Measurements from ENCODE around the gene BMF. TPM values are rescaled to one million over a fixed set of nuclear protein-coding genes. Genes with fewer than 3 reads are reported as not detected.
"Not testable (repeated sequence)": the region's sequence is repeated elsewhere in the genome, so short reads cannot be mapped to it uniquely, and the experiment has no call there.

Gene BMF
- total RNA-seq, 2 experiments from 2014 or later: 20.6 to 24.6 TPM

DNA sequence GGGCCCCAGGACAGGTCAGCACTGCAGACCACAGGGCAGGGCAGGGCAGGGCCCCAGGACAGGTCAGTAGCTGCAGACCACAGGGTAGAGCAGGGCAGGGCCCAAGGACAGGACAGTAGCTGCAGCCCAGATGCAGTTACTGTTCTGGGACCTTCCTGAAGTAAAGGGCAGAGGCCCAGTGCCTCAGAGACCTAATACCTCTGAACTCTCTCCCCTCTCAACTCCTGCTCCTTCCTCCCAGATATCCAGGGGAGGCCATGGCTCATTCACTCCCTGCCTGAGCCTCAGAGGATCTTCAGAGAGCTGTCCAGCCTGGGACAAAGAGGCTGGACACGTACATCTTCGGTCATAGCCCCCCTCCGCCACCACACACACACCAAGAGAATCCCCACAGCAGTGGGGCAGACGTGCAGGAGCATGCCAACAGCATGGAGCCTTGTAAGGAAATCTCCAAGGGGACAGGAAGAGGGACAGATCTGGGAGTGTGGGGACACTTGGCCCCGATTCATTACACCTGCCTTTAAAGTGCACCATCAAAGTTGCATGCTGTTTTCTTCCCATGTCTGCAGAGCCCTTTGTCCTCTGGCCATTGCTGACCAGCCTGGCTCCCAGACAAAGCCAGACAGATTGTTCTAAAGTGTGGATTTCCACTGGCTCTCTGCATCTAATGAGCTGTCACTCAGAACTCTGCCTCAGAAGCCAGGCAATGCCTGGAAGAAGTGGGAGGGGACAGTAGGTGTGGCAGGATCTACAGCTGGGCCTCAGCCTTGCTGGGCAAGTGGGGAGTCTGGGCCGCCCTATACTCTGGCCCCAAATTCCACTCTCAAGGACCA is 28.0 kb upstream of the BMF start:
- POLR2A ChIA-PET: no interaction called here

GRCh38 chr15:40135846-40136450 is 27.3 kb upstream of the BMF start:
- H3K36me3 Mint-ChIP-seq; H3K4me3 Mint-ChIP-seq; POLR2A ChIA-PET; H3K4me1 Mint-ChIP-seq; DNase-seq; H3K27me3 Mint-ChIP-seq; ATAC-seq (ENCODE audit: low read depth); H3K9me3 Mint-ChIP-seq; H3K27ac Mint-ChIP-seq: not testable (repeated sequence)

More for the DNA sequence above, 28.0 kb upstream of the BMF start:
- no peaks in the 10 kb centered on the region for H3K36me3 Mint-ChIP-seq
- no peaks in the 10 kb centered on the region for H3K9me3 Mint-ChIP-seq
- DNase-seq (no peak), ATAC-seq (ENCODE audit: low read depth) (no peak)
- H3K27me3 Mint-ChIP-seq: peaks cover 1% of the 10 kb centered on the region
- no peaks in the 10 kb centered on the region for H3K4me1 Mint-ChIP-seq
- no peak overlapping the region for H3K4me3 Mint-ChIP-seq
- H3K27ac Mint-ChIP-seq: no peak overlapping the region

DNA sequence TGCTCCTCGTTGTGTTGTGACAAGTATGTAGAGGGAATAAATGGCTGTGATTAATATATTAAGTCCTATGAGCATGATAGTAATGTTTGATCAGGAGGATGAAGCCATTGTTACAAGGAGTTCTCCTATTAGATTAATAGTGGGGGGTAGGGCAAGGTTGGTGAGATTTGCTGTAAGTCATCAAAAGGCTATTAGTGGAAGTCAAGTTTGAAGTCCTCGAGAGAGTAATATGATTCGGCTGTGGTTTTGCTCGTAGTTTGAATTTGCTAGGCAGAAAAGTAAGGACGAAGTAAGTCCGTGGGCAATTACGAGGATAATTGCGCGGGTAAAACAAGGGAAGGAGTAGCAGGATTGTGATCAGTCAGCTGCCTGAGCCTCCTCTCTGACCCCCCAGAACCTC is 26.2 kb upstream of the BMF start:
- ATAC-seq (ENCODE audit: low read depth) (no peak), DNase-seq (no peak)
- no peaks in the 10 kb centered on the region for H3K27me3 Mint-ChIP-seq
- POLR2A ChIA-PET: no interaction called here
- no peaks in the 10 kb centered on the region for H3K36me3 Mint-ChIP-seq
- no peaks in the 10 kb centered on the region for H3K9me3 Mint-ChIP-seq
- H3K27ac Mint-ChIP-seq: no peak overlapping the region
- H3K4me3 Mint-ChIP-seq: no peak overlapping the region
- no peaks in the 10 kb centered on the region for H3K4me1 Mint-ChIP-seq

- Mint-ChIP-seq H3K27ac (no peak overlapping the region), H3K9me3 (no peaks in the 10 kb centered on the region), H3K4me3 (no peak overlapping the region), H3K27me3 (peaks cover 3% of the 10 kb centered on the region), H3K4me1 (no peaks in the 10 kb centered on the region), H3K36me3 (no peaks in the 10 kb centered on the region)
- POLR2A ChIA-PET: no interaction called here
- no peak for ATAC-seq (ENCODE audit: low read depth)
- no peak for DNase-seq
Measured at GRCh38 chr15:40133544-40133943, 24.9 kb upstream of the BMF start.

DNA sequence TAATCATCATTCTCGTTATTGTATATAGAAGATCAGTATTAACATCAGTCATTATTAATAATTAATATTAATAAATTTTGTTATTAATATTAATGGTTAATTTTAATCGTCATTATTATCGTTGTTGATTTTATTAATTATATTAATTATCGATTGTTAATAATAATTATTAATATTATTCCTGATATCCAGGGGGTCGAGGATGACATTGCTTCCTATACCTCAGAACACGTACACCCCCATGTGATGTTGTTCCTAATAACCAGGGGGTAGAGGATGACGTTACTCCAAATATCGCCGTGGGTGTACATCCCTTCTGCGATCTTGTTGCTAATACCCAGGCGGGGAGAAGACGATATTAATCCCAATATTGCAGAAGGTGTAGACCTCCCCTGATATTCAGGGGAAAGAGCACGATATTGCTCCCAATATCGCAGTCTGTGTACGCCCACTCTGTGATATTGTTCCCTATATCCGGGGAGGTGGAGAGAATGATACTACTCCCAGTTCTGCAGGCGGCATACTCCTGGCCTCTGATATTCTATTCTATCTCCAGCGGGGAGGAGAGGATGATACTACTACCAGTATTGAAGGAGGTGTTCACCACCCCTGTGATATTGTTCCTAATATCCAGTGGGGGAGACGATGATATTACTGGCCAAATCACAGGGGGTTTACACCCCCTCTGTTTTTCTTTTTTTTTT is 22.3 kb upstream of the BMF start:
- DNase-seq: no peak
- no peak overlapping the region for H3K27ac Mint-ChIP-seq

DNA sequence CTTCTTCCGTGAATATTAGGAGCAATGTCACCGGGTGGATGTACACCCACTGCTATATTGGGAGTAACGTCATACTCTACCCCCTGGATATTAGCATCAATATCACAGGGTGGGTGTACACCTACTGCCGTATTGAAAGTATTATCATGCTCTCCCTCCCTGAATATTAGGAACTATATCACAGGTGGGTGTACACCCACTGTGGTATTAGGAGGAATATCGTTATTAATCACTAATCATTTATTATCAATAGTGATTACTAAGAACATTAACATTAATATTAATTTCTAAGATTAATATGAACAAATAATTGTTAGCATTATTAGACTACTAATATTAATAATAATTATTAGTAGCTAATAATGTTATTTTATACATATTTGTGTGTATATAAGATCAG is 21.4 kb upstream of the BMF start:
- ATAC-seq (ENCODE audit: low read depth) (no peak), DNase-seq (no peak)
- Mint-ChIP-seq H3K4me1 (no peaks in the 10 kb centered on the region), H3K4me3 (no peak overlapping the region), H3K36me3 (no peaks in the 10 kb centered on the region), H3K27me3 (peaks cover 3% of the 10 kb centered on the region), H3K27ac (no peak overlapping the region), H3K9me3 (no peaks in the 10 kb centered on the region)
- POLR2A ChIA-PET: no interaction called here

More for the DNA sequence above, 22.3 kb upstream of the BMF start:
- no peak for ATAC-seq (ENCODE audit: low read depth)
- H3K9me3 Mint-ChIP-seq: no peaks in the 10 kb centered on the region
- no peaks in the 10 kb centered on the region for H3K36me3 Mint-ChIP-seq
- peaks cover 3% of the 10 kb centered on the region for H3K27me3 Mint-ChIP-seq
- H3K4me1 Mint-ChIP-seq: no peaks in the 10 kb centered on the region
- no peak overlapping the region for H3K4me3 Mint-ChIP-seq
- POLR2A ChIA-PET: no interaction called here

- no peaks in the 10 kb centered on the region for H3K4me1 Mint-ChIP-seq
- DNase-seq: no peak
- H3K27ac Mint-ChIP-seq: no peak overlapping the region
- H3K36me3 Mint-ChIP-seq: no peaks in the 10 kb centered on the region
- peak; percentile 48 for ATAC-seq (ENCODE audit: low read depth)
- no peaks in the 10 kb centered on the region for H3K9me3 Mint-ChIP-seq
- H3K4me3 Mint-ChIP-seq: no peak overlapping the region
- POLR2A ChIA-PET: interaction anchor here (1.2 kb wide), 1 partner anchor 29 kb away, joined by 3 read pairs; no protein-coding TSS in a partner anchor
- peaks cover 3% of the 10 kb centered on the region for H3K27me3 Mint-ChIP-seq
Measured at GRCh38 chr15:40128766-40129660, 20.3 kb upstream of the BMF start.

DNA sequence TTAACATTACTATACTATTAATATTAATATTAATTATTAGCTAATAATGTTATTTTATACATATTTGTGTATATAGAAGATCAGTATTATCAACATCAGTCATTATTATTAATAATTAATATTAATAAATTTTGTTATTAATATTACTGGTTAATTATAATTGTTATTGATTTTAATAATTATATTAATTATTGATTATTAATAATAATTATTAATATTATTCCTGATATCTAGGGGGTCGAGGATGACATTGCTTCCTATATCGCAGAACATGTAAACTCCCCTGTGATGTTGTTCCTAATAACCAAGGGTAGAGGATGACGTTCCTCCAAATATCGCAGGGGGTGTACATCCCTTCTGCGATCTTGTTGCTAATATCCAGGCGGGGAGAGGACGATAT is 17.3 kb upstream of the BMF start:
- no peaks in the 10 kb centered on the region for H3K36me3 Mint-ChIP-seq
- ATAC-seq (ENCODE audit: low read depth): no peak
- H3K4me1 Mint-ChIP-seq: no peaks in the 10 kb centered on the region
- DNase-seq: no peak
- no peak overlapping the region for H3K4me3 Mint-ChIP-seq
- H3K27me3 Mint-ChIP-seq: peaks cover 9% of the 10 kb centered on the region
- POLR2A ChIA-PET: interaction anchor here (0.7 kb wide), 1 partner anchor 11 kb away, joined by 3 read pairs; no protein-coding TSS in a partner anchor
- no peaks in the 10 kb centered on the region for H3K9me3 Mint-ChIP-seq
- H3K27ac Mint-ChIP-seq: no peak overlapping the region

- H3K9me3 Mint-ChIP-seq; H3K36me3 Mint-ChIP-seq; H3K4me1 Mint-ChIP-seq; H3K27ac Mint-ChIP-seq; POLR2A ChIA-PET; DNase-seq; H3K4me3 Mint-ChIP-seq; ATAC-seq (ENCODE audit: low read depth): not testable (repeated sequence)
- peaks cover 11% of the 10 kb centered on the region for H3K27me3 Mint-ChIP-seq
Measured at GRCh38 chr15:40124807-40125285, 16.2 kb upstream of the BMF start.

DNA sequence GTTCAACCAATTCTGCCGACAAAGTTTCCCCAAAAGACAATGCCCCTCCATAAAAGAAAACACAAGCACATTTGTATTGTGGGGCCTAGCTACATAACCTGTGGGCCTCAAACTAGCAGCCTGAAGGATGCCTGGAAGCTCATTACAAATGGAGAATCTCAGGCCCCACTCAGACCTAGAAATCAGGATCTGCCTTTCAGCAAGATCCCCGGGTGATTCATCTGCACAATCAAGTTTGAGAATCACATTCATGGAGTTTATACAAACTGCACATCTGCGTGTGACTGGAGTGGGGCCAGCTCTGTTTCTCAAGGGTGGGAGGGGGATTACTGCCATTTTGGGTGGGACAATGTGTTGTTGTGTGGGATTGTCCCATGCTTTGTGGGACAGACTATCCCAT is 15.7 kb upstream of the BMF start:
- not testable (repeated sequence) for H3K9me3 Mint-ChIP-seq; ATAC-seq (ENCODE audit: low read depth); H3K4me3 Mint-ChIP-seq; DNase-seq; H3K27ac Mint-ChIP-seq; H3K36me3 Mint-ChIP-seq; H3K4me1 Mint-ChIP-seq
- H3K27me3 Mint-ChIP-seq: peaks cover 11% of the 10 kb centered on the region
- POLR2A ChIA-PET: interaction anchor here (0.6 to 1.3 kb wide), 2 partner anchors 29 to 526 kb away, joined by 3 to 6 read pairs; no protein-coding TSS in a partner anchor

DNA sequence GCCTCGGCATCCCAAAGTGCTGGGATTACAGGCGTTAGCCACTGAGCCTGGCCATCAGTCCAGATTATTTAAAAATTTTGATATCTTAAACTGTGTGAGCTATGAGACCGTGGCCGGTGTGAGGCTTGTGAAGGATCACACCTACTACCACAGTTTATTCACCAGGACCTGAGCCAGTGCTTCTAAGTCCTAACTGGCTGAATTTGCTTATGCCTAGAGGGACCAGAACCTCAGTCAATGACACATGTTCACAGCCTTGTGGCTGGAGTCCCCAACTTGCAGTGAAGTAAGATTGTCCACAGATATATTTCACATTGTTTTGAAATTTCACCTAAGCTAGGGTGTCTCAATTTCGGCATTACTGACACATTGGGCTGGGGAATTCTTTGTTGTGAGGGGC is 15.2 kb upstream of the BMF start:
- H3K27me3 Mint-ChIP-seq: peaks cover 11% of the 10 kb centered on the region

DNA sequence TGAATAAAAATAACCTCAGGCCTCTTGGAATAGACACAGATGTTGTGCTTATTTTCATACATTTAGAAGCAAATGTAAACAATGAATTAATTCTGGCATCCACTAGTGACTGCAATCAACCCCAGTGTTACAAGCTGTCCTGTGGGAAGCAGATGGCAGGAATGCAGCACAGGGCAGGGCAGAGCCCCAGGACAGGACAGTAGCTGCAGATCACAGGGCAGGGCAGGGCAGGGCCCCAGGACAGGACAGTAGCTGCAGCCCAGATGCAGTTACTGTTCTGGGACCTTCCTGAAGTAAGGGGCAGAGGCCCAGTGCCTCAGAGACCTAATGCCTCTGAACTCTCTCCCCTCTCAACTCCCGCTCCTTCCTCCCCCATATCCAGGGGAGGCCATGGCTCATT is 14.3 kb upstream of the BMF start:
- not testable (repeated sequence) for H3K9me3 Mint-ChIP-seq; H3K27me3 Mint-ChIP-seq; H3K27ac Mint-ChIP-seq; DNase-seq; H3K36me3 Mint-ChIP-seq; H3K4me3 Mint-ChIP-seq; H3K4me1 Mint-ChIP-seq; ATAC-seq (ENCODE audit: low read depth)
- POLR2A ChIA-PET: interaction anchor here (1.3 kb wide), 1 partner anchor 31 kb away, joined by 6 read pairs; no protein-coding TSS in a partner anchor

More for the DNA sequence above, 15.2 kb upstream of the BMF start:
- not testable (repeated sequence) for H3K36me3 Mint-ChIP-seq; DNase-seq; H3K27ac Mint-ChIP-seq; ATAC-seq (ENCODE audit: low read depth); H3K4me1 Mint-ChIP-seq; H3K9me3 Mint-ChIP-seq; H3K4me3 Mint-ChIP-seq
- POLR2A ChIA-PET: interaction anchor here (0.6 to 1.3 kb wide), 2 partner anchors 30 to 526 kb away, joined by 3 to 6 read pairs; no protein-coding TSS in a partner anchor
